Fibroblast of lung (primary cell): Measurements from ENCODE around the gene ZNF277.

Experiments
- CTCF ChIP-seq, 2 donors: IDR thresholded peaks in 1 of 2; conservative IDR thresholded peaks in 1 of 2; 1 replicate in 1 of 2; 2 replicates in 1 of 2; pipeline ENCODE4 v1.5.1; 2011 to 2012; ENCODE audit warnings: low read length in 2 of 2, control low read depth in 1 of 2, inconsistent platforms in 1 of 2, low read depth in 1 of 2, mild to moderate bottlenecking in 1 of 2
- EZH2 ChIP-seq: IDR thresholded peaks from 2 replicates; pipeline ENCODE4 v1.5.1; 2012; ENCODE audit warnings: low read length, control low read depth, mild to moderate bottlenecking; ENCODE audit errors: missing control alignments

DNA sequence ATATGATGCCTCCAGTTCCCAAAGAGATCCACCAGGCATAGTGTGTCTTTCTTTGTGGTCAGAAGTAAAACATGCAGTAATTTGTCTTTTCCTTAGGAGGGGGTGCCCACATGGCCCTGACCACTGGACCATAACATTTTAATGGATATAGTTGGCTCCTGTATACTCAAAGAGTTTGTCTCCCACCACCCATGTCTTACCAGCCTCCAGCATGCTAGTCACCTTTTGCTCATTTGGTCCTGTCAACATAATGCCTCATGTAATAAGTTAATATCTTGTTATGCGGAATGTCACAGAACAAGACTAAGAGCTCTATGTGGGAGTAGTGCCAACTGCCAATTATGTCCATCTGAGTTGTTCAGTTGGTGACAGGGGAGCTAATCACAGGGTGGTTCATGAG lies 160.4 kb downstream of the ZNF277 start:
- TF ChIP-seq CTCF (conservative IDR thresholded peaks at IDR 0.05 in 1 of 2, IDR thresholded peaks at IDR 0.05 in 1 of 2; ENCODE audit: low read depth in 1 of 2, low read length in 2 of 2): no peak
- TF ChIP-seq EZH2: no peak
